Dermis microvascular lymphatic vessel endothelial cell (primary cell): ENCODE measurements around the gene RNF112. TPM values are rescaled to one million over a fixed set of nuclear protein-coding genes. Genes with fewer than 3 reads are reported as not detected.
"Not testable (repeated sequence)": the region's sequence is repeated elsewhere in the genome, so short reads cannot be mapped to it uniquely, and the experiment has no call there.

Source experiments
- DNase-seq, 2 donors: peaks; one replicate each; pipeline versions ENCODE4 v3.0.0 to v3.0.0-alpha.2; 2010; ENCODE audit warnings: low read depth in 2 of 2
- total RNA-seq: library from RNA; depleted of rRNA; stranded (reverse); fragments of >200 nt; gene quantifications from 2 replicates; pipeline ENCODE4 v1.2.1, GENCODE V29; 2014

The RNF112 gene
- total RNA-seq, 1 donor from 2014 or later: 0.39 TPM

GRCh38 chr17:19412984-19413383 is 2.0 kb downstream of the RNF112 start:
- DNase-seq: no peak

GRCh38 chr17:19413761-19414160 is 2.7 kb downstream of the RNF112 start:
- DNase-seq: no peak

GRCh38 chr17:19414396-19415280 is 3.6 kb downstream of the RNF112 start:
- DNase-seq: no peak

- no peak for DNase-seq
Observed at GRCh38 chr17:19415311-19415710, 4.3 kb downstream of the RNF112 start.

- no peak for DNase-seq
Observed at GRCh38 chr17:19415806-19416775, 5.1 kb downstream of the RNF112 start.

GRCh38 chr17:19417611-19418010 is 6.6 kb downstream of the RNF112 start:
- DNase-seq: no peak

- DNase-seq: peak in 1 of 2 donors; percentile 21
Observed at GRCh38 chr17:19418251-19418992, 7.4 kb downstream of the RNF112 start.

- no peak for DNase-seq
Observed at GRCh38 chr17:19421219-19421618, 10.2 kb downstream of the RNF112 start.

- no peak for DNase-seq
Observed at GRCh38 chr17:19421926-19422325, 10.9 kb downstream of the RNF112 start.

GRCh38 chr17:19424934-19425868 is 14.2 kb downstream of the RNF112 start:
- no peak for DNase-seq

- DNase-seq: no peak
Observed at GRCh38 chr17:19426631-19427030, 15.6 kb downstream of the RNF112 start.

GRCh38 chr17:19431691-19432090 is 20.7 kb downstream of the RNF112 start:
- DNase-seq: no peak

GRCh38 chr17:19433255-19433654 is 22.2 kb downstream of the RNF112 start:
- no peak for DNase-seq

GRCh38 chr17:19433727-19434340 is 22.8 kb downstream of the RNF112 start:
- DNase-seq: no peak

GRCh38 chr17:19440421-19440820 is 29.4 kb downstream of the RNF112 start:
- no peak for DNase-seq

GRCh38 chr17:19441288-19441687 is 30.3 kb downstream of the RNF112 start:
- DNase-seq: not testable (repeated sequence)

GRCh38 chr17:19442731-19443130 is 31.7 kb downstream of the RNF112 start:
- no peak for DNase-seq

GRCh38 chr17:19443148-19443547 is 32.1 kb downstream of the RNF112 start:
- no peak for DNase-seq

GRCh38 chr17:19445105-19445504 is 34.1 kb downstream of the RNF112 start:
- DNase-seq: no peak

- DNase-seq: not testable (repeated sequence)
Observed at GRCh38 chr17:19446577-19446976, 35.5 kb downstream of the RNF112 start.
